SK-N-SH (cell line): ENCODE data around the gene NOTCH2. TPM values are rescaled to one million over a fixed set of nuclear protein-coding genes. Genes with fewer than 3 reads are reported as not detected.

Experiments
- CTCF ChIA-PET: fragments of 300-600, 350-600 bp; formaldehyde crosslinking; extraction: SDS; loops from one replicate; lab custom pipeline; 2021; lab: Yijun Ruan, JAX
- POLR2A ChIA-PET: fragments of 350-600 bp; sonication (Branson Sonifier 250); formaldehyde crosslinking; extraction: SDS; loops from one replicate; lab custom pipeline; 2020; ENCODE audit warnings: antibody characterized with exemption, inconsistent platforms; lab: Yijun Ruan, JAX
- DNase-seq: peaks from one replicate; pipeline ENCODE4 v3.0.0; 2012
- H2AFZ ChIP-seq: fragments of 200-600 bp; sonication (generic); 2 replicates; pipeline ENCODE4 v1.8.1; 2016; ENCODE audit warnings: antibody characterized with exemption, mild to moderate bottlenecking, low read depth
- H3F3A ChIP-seq: fragments of 200-600 bp; sonication (generic); replicated peaks from 2 replicates; pipeline ENCODE3; 2016; ENCODE audit warnings: antibody characterized with exemption, mild to moderate bottlenecking; ENCODE audit not compliant: insufficient read depth
- H3K27ac ChIP-seq, 2 experiments: fragments of 200-500 bp in 1 of 2; fragments of 200-600 bp in 1 of 2; sonication (Bioruptor generic) in 1 of 2; sonication (generic), shearing (Covaris generic) in 1 of 2; 2 replicates each; pipeline versions ENCODE4 v1.5.1 to v1.6.1; 2014 to 2016; ENCODE audit warnings: low read depth in 2 of 2, inconsistent platforms in 1 of 2, low read length in 1 of 2, mild to moderate bottlenecking in 1 of 2, mixed read lengths in 1 of 2
- H3K27me3 ChIP-seq: fragments of 200-600 bp; sonication (generic), shearing (Covaris generic); 2 replicates; pipeline ENCODE4 v1.6.1; 2016; ENCODE audit warnings: mixed run types; ENCODE audit not compliant: insufficient read depth
- H3K36me3 ChIP-seq, 2 experiments: fragments of 200-500 bp in 1 of 2; fragments of 200-600 bp in 1 of 2; sonication (Bioruptor generic) in 1 of 2; sonication (generic) in 1 of 2; replicated peaks in 1 of 2; 2 replicates each; pipeline versions ENCODE3 to v1.5.1; 2014 to 2016; ENCODE audit warnings: low read length in 1 of 2, mild to moderate bottlenecking in 1 of 2; ENCODE audit not compliant: insufficient read depth in 2 of 2, control insufficient read depth in 1 of 2
- H3K4me1 ChIP-seq, 2 experiments: fragments of 200-500 bp in 1 of 2; fragments of 200-600 bp in 1 of 2; sonication (Bioruptor generic) in 1 of 2; sonication (generic), shearing (Covaris generic) in 1 of 2; 2 replicates each; pipeline versions ENCODE4 v1.5.1 to v1.6.1; 2014 to 2016; ENCODE audit warnings: low read depth in 1 of 2, low read length in 1 of 2, mixed run types in 1 of 2; ENCODE audit not compliant: insufficient read depth in 2 of 2, control insufficient read depth in 1 of 2
- H3K4me2 ChIP-seq: fragments of 200-600 bp; sonication (generic), shearing (Covaris generic); 2 replicates; pipeline ENCODE4 v1.6.1; 2017; ENCODE audit warnings: mixed run types
- H3K4me3 ChIP-seq, 2 experiments: fragments of 200-500 bp in 1 of 2; fragments of 200-600 bp in 1 of 2; sonication (Bioruptor generic) in 1 of 2; sonication (generic), shearing (Covaris generic) in 1 of 2; 2 replicates each; pipeline versions ENCODE4 v1.5.1 to v1.8.1; 2014 to 2016; ENCODE audit warnings: low read depth in 2 of 2, inconsistent platforms in 1 of 2, low read length in 1 of 2, mild to moderate bottlenecking in 1 of 2, mixed read lengths in 1 of 2, moderate library complexity in 1 of 2
- H3K79me2 ChIP-seq: fragments of 200-600 bp; sonication (generic); 2 replicates; pipeline ENCODE4 v1.8.1; 2017; ENCODE audit warnings: mild to moderate bottlenecking; ENCODE audit not compliant: insufficient read depth
- H3K9ac ChIP-seq: fragments of 200-600 bp; sonication (generic); 2 replicates; pipeline ENCODE4 v1.6.1; 2017; ENCODE audit warnings: mixed run types
- H3K9me2 ChIP-seq: fragments of 200-600 bp; sonication (generic); 2 replicates; pipeline ENCODE4 v1.6.1; 2017; ENCODE audit warnings: mixed run types
- H3K9me3 ChIP-seq: fragments of 200-600 bp; sonication (generic); 2 replicates; pipeline ENCODE4 v1.6.1; 2017; ENCODE audit warnings: mixed run types, mild to moderate bottlenecking, moderate library complexity
- H4K20me1 ChIP-seq: fragments of 200-600 bp; sonication (generic); 2 replicates; pipeline ENCODE4 v1.6.1; 2017; ENCODE audit warnings: mild to moderate bottlenecking, mixed run types; ENCODE audit not compliant: insufficient read depth
- ELF1 ChIP-seq: IDR thresholded peaks from 2 replicates; pipeline ENCODE4 v1.4.0; 2012
- EP300 ChIP-seq, 2 experiments: IDR thresholded peaks; 2 replicates each; pipeline versions ENCODE4 v1.4.0 to v1.6.1; 2012; ENCODE audit warnings: borderline replicate concordance in 1 of 2, low read depth in 1 of 2, low read length in 1 of 2
- EZH2phosphoT487 ChIP-seq: fragments of 200-600 bp; sonication (generic); IDR thresholded peaks from 2 replicates; pipeline ENCODE4 v1.6.1; 2017; ENCODE audit warnings: low read depth, mixed run types, mild to moderate bottlenecking, antibody characterized with exemption, moderate library complexity, borderline replicate concordance
- FOSL2 ChIP-seq: IDR thresholded peaks from 2 replicates; pipeline ENCODE4 v1.4.0; 2012; ENCODE audit warnings: low read depth, mild to moderate bottlenecking, moderate library complexity, borderline replicate concordance
- GABPA ChIP-seq: IDR thresholded peaks from 2 replicates; pipeline ENCODE4 v1.4.0; 2012; ENCODE audit warnings: low read depth, mild to moderate bottlenecking
- GATA2 ChIP-seq: sonication (generic); formaldehyde crosslinking; IDR thresholded peaks from 2 replicates; pipeline ENCODE4 v1.5.0; 2020; ENCODE audit warnings: mild to moderate bottlenecking, missing genetic modification reagents
- JUND ChIP-seq: IDR thresholded peaks from 2 replicates; pipeline ENCODE4 v1.4.0; 2012
- MEF2A ChIP-seq: IDR thresholded peaks from 2 replicates; pipeline ENCODE4 v1.4.0; 2012; ENCODE audit warnings: low read depth, borderline replicate concordance
- MXI1 ChIP-seq: IDR thresholded peaks from 2 replicates; pipeline ENCODE4 v1.6.1; 2012; ENCODE audit warnings: mild to moderate bottlenecking, low read depth, low read length, improper control_type of control experiment
- NRF1 ChIP-seq: IDR thresholded peaks from 2 replicates; pipeline ENCODE4 v1.6.1; 2012; ENCODE audit warnings: low read depth, mild to moderate bottlenecking, low read length
- POLR2AphosphoS5 ChIP-seq: IDR thresholded peaks from 2 replicates; pipeline ENCODE4 v1.6.1; 2012; ENCODE audit warnings: low read depth, low read length
- RAD21 ChIP-seq: IDR thresholded peaks from 2 replicates; pipeline ENCODE4 v1.6.1; 2012; ENCODE audit warnings: mild to moderate bottlenecking, low read length
- TCF12 ChIP-seq: IDR thresholded peaks from 2 replicates; pipeline ENCODE4 v1.4.0; 2012
- YY1 ChIP-seq: IDR thresholded peaks from 2 replicates; pipeline ENCODE4 v1.4.0; 2012; ENCODE audit warnings: low read depth, mild to moderate bottlenecking
- WGBS: methylation state at CpG from one replicate; pipeline ENCODE4 v1.1.6; 2017; ENCODE audit warnings: low lambda C conversion rate; 5-methylcytosine and 5-hydroxymethylcytosine counted together
- polyA plus RNA-seq, 3 experiments: library from polyadenylated mRNA; depleted of rRNA; stranded (reverse); fragments of >200 nt; gene quantifications; 2 replicates each; pipeline ENCODE4 v1.2.3, GENCODE V29; 2012
- TF ChIP-seq, protein P1 (sequence below): IDR thresholded peaks from 2 replicates; pipeline ENCODE4 v1.6.1; 2012; ENCODE audit warnings: mild to moderate bottlenecking, low read depth, low read length, moderate library complexity
- TF ChIP-seq, protein P2 (sequence below): fragments of 150-350 bp; IDR thresholded peaks from 2 replicates; pipeline ENCODE4 v1.6.1; 2017; ENCODE audit warnings: antibody characterized with exemption, low read length, low read depth, borderline replicate concordance
- TF ChIP-seq, protein P3 (sequence below): IDR thresholded peaks from 2 replicates; pipeline ENCODE4 v1.4.0; 2012; ENCODE audit warnings: low read depth
- TF ChIP-seq, protein P4 (sequence below): IDR thresholded peaks from 2 replicates; pipeline ENCODE4 v1.4.0; 2012; ENCODE audit warnings: low read depth, borderline replicate concordance
- TF ChIP-seq, protein P5 (sequence below): fragments of 150-350 bp; IDR thresholded peaks from 2 replicates; pipeline ENCODE4 v1.6.1; 2016; ENCODE audit warnings: mild to moderate bottlenecking, low read depth, low read length
- TF ChIP-seq, protein P6 (sequence below): IDR thresholded peaks from 2 replicates; pipeline ENCODE4; 2012

NOTCH2 gene
- polyA plus RNA-seq, 1 of the 3 experiments (the other 2 are of a cell fraction), result 23.0 TPM

DNA sequence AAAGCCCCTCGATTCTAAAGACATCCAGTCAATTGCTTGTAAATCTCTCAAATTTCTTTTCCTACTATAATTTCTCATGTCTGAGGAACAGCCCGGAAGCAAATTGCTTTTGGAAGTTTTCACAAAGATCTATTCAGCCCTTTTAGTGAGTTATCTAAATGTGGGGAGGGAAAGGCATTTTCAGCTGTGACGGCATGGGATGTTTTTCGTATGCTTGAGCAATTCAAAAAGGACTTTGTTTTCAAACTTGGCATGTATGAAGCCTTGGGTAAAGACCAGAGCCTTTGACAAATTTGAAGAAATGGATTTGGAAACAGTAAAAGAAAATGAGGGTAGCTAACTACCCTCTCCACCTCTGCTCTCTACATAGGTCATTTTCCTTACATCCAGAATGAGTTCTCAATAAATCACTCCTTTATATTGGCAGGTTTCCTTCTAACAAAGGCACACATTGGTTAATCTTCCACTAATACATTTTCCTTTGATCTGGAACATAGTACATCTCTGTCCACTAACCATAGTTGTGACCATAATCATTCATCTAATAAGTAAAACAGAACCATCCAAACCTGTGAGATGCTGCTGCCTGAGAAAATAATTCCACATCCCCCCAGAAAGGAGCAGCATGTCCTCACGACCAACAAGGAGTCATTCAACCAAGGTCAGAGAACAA, 107.0 kb downstream of the NOTCH2 start:
- Histone ChIP-seq H3K9me2 (no peaks in the 10 kb centered on the region), H4K20me1 (peaks cover 8% of the 10 kb centered on the region; the same call in 1 of the 2 replicates), H3K4me2 (no peak overlapping the region), H3K36me3 (peaks cover 40 to 58% of the 10 kb centered on the region in 2 experiments), H2AFZ (no peak overlapping the region), H3K79me2 (peaks cover 44% of the 10 kb centered on the region), H3K4me1 (peaks cover 5 to 42% of the 10 kb centered on the region in 2 experiments), H3K9ac (no peak overlapping the region), H3K4me3 (no peak overlapping the region), H3K27me3 (no peaks in the 10 kb centered on the region), H3K9me3 (no peaks in the 10 kb centered on the region), H3F3A (peaks cover 38% of the 10 kb centered on the region), H3K27ac (no peak overlapping the region)
- TF ChIP-seq, protein P1, sequence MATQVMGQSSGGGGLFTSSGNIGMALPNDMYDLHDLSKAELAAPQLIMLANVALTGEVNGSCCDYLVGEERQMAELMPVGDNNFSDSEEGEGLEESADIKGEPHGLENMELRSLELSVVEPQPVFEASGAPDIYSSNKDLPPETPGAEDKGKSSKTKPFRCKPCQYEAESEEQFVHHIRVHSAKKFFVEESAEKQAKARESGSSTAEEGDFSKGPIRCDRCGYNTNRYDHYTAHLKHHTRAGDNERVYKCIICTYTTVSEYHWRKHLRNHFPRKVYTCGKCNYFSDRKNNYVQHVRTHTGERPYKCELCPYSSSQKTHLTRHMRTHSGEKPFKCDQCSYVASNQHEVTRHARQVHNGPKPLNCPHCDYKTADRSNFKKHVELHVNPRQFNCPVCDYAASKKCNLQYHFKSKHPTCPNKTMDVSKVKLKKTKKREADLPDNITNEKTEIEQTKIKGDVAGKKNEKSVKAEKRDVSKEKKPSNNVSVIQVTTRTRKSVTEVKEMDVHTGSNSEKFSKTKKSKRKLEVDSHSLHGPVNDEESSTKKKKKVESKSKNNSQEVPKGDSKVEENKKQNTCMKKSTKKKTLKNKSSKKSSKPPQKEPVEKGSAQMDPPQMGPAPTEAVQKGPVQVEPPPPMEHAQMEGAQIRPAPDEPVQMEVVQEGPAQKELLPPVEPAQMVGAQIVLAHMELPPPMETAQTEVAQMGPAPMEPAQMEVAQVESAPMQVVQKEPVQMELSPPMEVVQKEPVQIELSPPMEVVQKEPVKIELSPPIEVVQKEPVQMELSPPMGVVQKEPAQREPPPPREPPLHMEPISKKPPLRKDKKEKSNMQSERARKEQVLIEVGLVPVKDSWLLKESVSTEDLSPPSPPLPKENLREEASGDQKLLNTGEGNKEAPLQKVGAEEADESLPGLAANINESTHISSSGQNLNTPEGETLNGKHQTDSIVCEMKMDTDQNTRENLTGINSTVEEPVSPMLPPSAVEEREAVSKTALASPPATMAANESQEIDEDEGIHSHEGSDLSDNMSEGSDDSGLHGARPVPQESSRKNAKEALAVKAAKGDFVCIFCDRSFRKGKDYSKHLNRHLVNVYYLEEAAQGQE, result no peak
- TF ChIP-seq GATA2 (CRISPR knock-in tag), result no peak
- no peak for TF ChIP-seq MEF2A
- no peak for TF ChIP-seq POLR2AphosphoS5
- TF ChIP-seq, protein P2, sequence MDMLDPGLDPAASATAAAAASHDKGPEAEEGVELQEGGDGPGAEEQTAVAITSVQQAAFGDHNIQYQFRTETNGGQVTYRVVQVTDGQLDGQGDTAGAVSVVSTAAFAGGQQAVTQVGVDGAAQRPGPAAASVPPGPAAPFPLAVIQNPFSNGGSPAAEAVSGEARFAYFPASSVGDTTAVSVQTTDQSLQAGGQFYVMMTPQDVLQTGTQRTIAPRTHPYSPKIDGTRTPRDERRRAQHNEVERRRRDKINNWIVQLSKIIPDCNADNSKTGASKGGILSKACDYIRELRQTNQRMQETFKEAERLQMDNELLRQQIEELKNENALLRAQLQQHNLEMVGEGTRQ, result no peak
- no peak for TF ChIP-seq MXI1
- TF ChIP-seq, protein P3, sequence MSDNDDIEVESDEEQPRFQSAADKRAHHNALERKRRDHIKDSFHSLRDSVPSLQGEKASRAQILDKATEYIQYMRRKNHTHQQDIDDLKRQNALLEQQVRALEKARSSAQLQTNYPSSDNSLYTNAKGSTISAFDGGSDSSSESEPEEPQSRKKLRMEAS, result no peak
- TF ChIP-seq TCF12, result no peak
- no peak for TF ChIP-seq GABPA
- TF ChIP-seq JUND, result no peak
- TF ChIP-seq, protein P4, sequence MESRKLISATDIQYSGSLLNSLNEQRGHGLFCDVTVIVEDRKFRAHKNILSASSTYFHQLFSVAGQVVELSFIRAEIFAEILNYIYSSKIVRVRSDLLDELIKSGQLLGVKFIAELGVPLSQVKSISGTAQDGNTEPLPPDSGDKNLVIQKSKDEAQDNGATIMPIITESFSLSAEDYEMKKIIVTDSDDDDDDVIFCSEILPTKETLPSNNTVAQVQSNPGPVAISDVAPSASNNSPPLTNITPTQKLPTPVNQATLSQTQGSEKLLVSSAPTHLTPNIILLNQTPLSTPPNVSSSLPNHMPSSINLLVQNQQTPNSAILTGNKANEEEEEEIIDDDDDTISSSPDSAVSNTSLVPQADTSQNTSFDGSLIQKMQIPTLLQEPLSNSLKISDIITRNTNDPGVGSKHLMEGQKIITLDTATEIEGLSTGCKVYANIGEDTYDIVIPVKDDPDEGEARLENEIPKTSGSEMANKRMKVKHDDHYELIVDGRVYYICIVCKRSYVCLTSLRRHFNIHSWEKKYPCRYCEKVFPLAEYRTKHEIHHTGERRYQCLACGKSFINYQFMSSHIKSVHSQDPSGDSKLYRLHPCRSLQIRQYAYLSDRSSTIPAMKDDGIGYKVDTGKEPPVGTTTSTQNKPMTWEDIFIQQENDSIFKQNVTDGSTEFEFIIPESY, result no peak
- TF ChIP-seq RAD21, result no peak
- no peak for TF ChIP-seq FOSL2
- TF ChIP-seq, protein P5, sequence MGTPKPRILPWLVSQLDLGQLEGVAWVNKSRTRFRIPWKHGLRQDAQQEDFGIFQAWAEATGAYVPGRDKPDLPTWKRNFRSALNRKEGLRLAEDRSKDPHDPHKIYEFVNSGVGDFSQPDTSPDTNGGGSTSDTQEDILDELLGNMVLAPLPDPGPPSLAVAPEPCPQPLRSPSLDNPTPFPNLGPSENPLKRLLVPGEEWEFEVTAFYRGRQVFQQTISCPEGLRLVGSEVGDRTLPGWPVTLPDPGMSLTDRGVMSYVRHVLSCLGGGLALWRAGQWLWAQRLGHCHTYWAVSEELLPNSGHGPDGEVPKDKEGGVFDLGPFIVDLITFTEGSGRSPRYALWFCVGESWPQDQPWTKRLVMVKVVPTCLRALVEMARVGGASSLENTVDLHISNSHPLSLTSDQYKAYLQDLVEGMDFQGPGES, result no peak
- no peak for TF ChIP-seq NRF1
- TF ChIP-seq, protein P6, sequence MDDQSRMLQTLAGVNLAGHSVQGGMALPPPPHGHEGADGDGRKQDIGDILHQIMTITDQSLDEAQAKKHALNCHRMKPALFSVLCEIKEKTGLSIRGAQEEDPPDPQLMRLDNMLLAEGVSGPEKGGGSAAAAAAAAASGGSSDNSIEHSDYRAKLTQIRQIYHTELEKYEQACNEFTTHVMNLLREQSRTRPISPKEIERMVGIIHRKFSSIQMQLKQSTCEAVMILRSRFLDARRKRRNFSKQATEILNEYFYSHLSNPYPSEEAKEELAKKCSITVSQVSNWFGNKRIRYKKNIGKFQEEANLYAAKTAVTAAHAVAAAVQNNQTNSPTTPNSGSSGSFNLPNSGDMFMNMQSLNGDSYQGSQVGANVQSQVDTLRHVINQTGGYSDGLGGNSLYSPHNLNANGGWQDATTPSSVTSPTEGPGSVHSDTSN, result no peak
- TF ChIP-seq ELF1, result no peak
- no peak for TF ChIP-seq EP300 (IDR thresholded peaks at IDR 0.05; ENCODE audit: borderline replicate concordance in 1 of 2, low read depth in 1 of 2, low read length in 1 of 2)
- TF ChIP-seq EZH2phosphoT487, result no peak
- TF ChIP-seq YY1, result no peak
- DNase-seq, result no peak
- CTCF ChIA-PET, result interaction anchor here (12.2 kb wide), 1 partner anchor 14 kb away, joined by 105 read pairs; no protein-coding TSS in a partner anchor
- POLR2A ChIA-PET, result no interaction called here
- 89% methylated on average over 5 of the region's 5 CpGs for WGBS
